ENCODE measurements around the gene GLS. TPM values are rescaled to one million over a fixed set of nuclear protein-coding genes. Genes with fewer than 3 reads are reported as not detected.

Gene GLS
- total RNA-seq, 3 donors from 2014 or later (not counting 1 experiment from before 2014, with no cell fraction given) = 279 to 322 (median 285) TPM

DNA sequence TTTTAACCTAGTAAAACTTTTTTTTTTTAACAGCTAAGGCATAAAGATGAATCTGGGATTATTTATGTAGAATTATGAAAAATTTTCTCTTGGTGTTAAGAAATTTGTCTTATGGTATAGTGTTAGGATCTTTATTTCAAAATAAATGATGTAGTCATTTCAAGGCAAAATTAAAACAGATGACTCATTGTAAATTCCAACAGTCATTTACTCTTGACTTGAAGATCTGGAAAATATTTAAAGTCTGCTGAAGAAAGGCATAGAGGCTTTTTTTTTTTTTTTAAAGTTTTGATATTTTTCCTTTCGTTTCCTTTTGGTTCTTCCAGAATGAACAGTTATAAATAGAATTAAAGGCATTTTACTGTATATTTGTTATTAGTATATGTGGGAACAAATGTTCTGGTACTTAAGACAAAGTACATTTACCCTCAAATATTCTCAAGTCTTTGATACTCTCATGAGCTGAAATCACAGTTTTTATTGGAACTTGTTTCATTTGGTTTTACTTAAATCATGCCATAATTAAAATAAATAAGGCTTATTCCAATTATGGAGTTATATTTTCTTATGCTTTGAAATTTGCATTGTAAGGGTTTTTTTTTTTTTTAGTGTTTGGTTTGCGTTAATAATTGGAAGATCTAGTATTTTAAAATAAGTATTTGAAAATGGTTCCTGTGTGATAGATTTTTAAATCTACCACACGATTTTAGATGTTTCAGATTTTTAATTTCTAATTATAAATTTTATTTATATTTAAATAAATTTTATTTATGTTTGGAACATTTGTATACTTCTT lies 29.9 kb downstream of the GLS start:
- WGBS (ENCODE audit: insufficient coverage) = no CpG with 5 or more reads among the region's 3 CpGs

GRCh38 chr2:190911813-190912212 lies 31.2 kb downstream of the GLS start:
- no peak overlapping the region for H3K27ac ChIP-seq (ENCODE audit: low read length)
- H3K4me1 ChIP-seq (ENCODE audit: control insufficient read depth, insufficient read depth, low read length) = no peaks in the 10 kb centered on the region
- Mint-ChIP-seq H3K27me3 (ENCODE audit: low read depth in 2 of 2) (no peaks in the 10 kb centered on the region), H3K27ac (peak overlapping the region; percentile 73 to 86), H3K4me3 (no peak overlapping the region), H3K9me3 (no peaks in the 10 kb centered on the region), H3K36me3 (no peaks in the 10 kb centered on the region), H3K4me1 (peaks cover 19 to 32% of the 10 kb centered on the region in 2 donors)
- intact Hi-C loops (cut with micrococcal nuclease) = no loop called here
- peaks cover 46% of the 10 kb centered on the region for H3K36me3 ChIP-seq (ENCODE audit: control insufficient read depth, insufficient read depth, low read length)
- TF ChIP-seq, protein P1, sequence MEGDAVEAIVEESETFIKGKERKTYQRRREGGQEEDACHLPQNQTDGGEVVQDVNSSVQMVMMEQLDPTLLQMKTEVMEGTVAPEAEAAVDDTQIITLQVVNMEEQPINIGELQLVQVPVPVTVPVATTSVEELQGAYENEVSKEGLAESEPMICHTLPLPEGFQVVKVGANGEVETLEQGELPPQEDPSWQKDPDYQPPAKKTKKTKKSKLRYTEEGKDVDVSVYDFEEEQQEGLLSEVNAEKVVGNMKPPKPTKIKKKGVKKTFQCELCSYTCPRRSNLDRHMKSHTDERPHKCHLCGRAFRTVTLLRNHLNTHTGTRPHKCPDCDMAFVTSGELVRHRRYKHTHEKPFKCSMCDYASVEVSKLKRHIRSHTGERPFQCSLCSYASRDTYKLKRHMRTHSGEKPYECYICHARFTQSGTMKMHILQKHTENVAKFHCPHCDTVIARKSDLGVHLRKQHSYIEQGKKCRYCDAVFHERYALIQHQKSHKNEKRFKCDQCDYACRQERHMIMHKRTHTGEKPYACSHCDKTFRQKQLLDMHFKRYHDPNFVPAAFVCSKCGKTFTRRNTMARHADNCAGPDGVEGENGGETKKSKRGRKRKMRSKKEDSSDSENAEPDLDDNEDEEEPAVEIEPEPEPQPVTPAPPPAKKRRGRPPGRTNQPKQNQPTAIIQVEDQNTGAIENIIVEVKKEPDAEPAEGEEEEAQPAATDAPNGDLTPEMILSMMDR (IDR thresholded peaks at IDR 0.05) = no peak
- WGBS (ENCODE audit: insufficient coverage) = 50% methylated on average over 2 of the region's 3 CpGs
- DNase-seq (peak in 1 of 2 donors; percentile 23), ATAC-seq (peak; percentile 72 to 82 (median 74))
- H3K27me3 ChIP-seq (ENCODE audit: control insufficient read depth, insufficient read depth, low read length) = no peaks in the 10 kb centered on the region
- no peaks in the 10 kb centered on the region for H3K9me3 ChIP-seq (ENCODE audit: control insufficient read depth, insufficient read depth, low read length)
- H3K4me3 ChIP-seq (ENCODE audit: low read length) = no peak overlapping the region

More for the DNA sequence above, 29.9 kb downstream of the GLS start:
- intact Hi-C loops (cut with micrococcal nuclease) = no loop called here
- no peak overlapping the region for H3K4me3 ChIP-seq (ENCODE audit: low read length)
- Mint-ChIP-seq H3K4me3 (no peak overlapping the region), H3K27ac (peak overlapping the region in 1 of 2 donors; percentile 54), H3K27me3 (ENCODE audit: low read depth in 2 of 2) (no peaks in the 10 kb centered on the region), H3K36me3 (no peaks in the 10 kb centered on the region), H3K4me1 (peaks cover 19 to 24% of the 10 kb centered on the region in 2 donors), H3K9me3 (no peaks in the 10 kb centered on the region)
- H3K27me3 ChIP-seq (ENCODE audit: control insufficient read depth, insufficient read depth, low read length) = no peaks in the 10 kb centered on the region
- no peaks in the 10 kb centered on the region for H3K9me3 ChIP-seq (ENCODE audit: control insufficient read depth, insufficient read depth, low read length)
- H3K36me3 ChIP-seq (ENCODE audit: control insufficient read depth, insufficient read depth, low read length) = peaks cover 44% of the 10 kb centered on the region
- H3K4me1 ChIP-seq (ENCODE audit: control insufficient read depth, insufficient read depth, low read length) = no peaks in the 10 kb centered on the region
- ATAC-seq (no peak), DNase-seq (no peak)
- H3K27ac ChIP-seq (ENCODE audit: low read length) = no peak overlapping the region
- TF ChIP-seq, protein P1 (IDR thresholded peaks at IDR 0.05) = no peak

DNA sequence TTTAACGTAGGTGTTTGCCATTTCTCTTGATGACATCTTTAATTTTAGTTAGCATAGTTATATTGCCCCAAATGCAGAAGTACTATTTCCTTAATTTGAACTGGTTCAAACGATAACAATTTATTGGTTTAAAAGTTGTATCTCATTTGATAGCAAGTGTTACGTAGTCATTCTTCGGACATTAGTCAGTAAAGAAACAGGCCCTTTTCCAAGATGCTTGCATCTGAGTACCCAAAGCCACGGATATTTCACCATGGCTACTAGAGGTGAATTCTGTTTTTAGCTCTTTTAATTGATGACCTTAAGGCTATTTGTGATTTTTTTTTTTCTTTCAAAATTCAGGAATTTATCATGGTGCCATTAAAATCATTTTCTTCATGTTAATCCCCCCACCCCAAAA lies 32.1 kb downstream of the GLS start:
- Histone ChIP-seq H3K4me3 (ENCODE audit: low read length) (no peak overlapping the region), H3K27ac (ENCODE audit: low read length) (no peak overlapping the region), H3K9me3 (ENCODE audit: control insufficient read depth, insufficient read depth, low read length) (no peaks in the 10 kb centered on the region), H3K36me3 (ENCODE audit: control insufficient read depth, insufficient read depth, low read length) (peaks cover 51% of the 10 kb centered on the region), H3K4me1 (ENCODE audit: control insufficient read depth, insufficient read depth, low read length) (no peaks in the 10 kb centered on the region), H3K27me3 (ENCODE audit: control insufficient read depth, insufficient read depth, low read length) (no peaks in the 10 kb centered on the region)
- Mint-ChIP-seq H3K36me3 (no peaks in the 10 kb centered on the region), H3K4me3 (no peak overlapping the region), H3K4me1 (peaks cover 16 to 38% of the 10 kb centered on the region in 2 donors), H3K27me3 (ENCODE audit: low read depth in 2 of 2) (no peaks in the 10 kb centered on the region), H3K9me3 (no peaks in the 10 kb centered on the region), H3K27ac (peak overlapping the region in 1 of 2 donors; percentile 86)
- intact Hi-C loops (cut with micrococcal nuclease) = no loop called here
- no peak for DNase-seq
- ATAC-seq = no peak
- TF ChIP-seq, protein P1 (IDR thresholded peaks at IDR 0.05) = no peak
- WGBS (ENCODE audit: insufficient coverage) = 98% methylated on average over 5 of the region's 5 CpGs
